GM19468 (cell line): ENCODE results near the gene DAPP1.

ENCODE experiments used
- ATAC-seq: cut with Tn5 transposase; IDR thresholded peaks from one replicate; pipeline ENCODE4 v1.9.1; 2021; ENCODE audit warnings: mild to moderate bottlenecking, moderate library complexity, moderate number of reproducible peaks; ENCODE audit not compliant: unreplicated experiment; ENCODE audit errors: extremely low read depth

DAPP1 gene

DNA sequence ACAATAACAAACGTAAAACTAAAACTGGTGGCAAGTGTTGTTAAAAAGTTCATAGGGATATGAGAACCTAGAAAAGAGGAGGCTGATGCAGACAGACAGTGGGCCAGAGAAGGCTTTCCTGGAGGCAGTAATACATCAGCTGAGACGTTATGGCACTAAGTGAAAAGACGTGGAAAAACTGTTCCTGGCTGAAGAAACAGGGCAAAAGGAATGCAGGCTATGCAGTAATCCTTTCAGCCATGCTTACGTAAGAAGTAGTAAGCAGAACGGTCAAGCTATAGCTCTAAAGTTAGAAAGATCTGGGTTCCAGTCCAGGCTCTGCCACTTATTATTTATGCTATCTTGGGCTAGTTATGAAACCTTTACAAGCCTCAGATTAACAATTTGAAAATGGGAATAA lies 71.2 kb downstream of the DAPP1 start:
- ATAC-seq: no peak

DNA sequence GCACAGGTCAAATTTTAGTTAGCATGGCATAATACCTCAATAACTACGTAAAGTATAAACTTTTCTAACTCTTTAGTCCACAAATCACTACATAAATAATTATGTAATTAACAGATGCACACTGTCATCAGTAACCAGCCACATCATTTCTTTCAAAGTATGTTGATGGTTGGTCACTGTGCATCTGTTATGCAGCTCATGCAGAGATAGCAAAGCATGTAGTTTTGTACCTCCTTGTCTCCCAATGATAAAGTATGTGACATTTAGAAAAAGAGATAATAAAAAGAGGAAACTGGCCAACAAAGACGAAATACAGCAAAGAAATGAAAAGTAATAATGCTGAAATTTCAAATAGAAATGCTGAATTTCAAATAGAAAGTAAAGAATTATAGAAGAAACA lies 74.7 kb downstream of the DAPP1 start:
- no peak for ATAC-seq

DNA sequence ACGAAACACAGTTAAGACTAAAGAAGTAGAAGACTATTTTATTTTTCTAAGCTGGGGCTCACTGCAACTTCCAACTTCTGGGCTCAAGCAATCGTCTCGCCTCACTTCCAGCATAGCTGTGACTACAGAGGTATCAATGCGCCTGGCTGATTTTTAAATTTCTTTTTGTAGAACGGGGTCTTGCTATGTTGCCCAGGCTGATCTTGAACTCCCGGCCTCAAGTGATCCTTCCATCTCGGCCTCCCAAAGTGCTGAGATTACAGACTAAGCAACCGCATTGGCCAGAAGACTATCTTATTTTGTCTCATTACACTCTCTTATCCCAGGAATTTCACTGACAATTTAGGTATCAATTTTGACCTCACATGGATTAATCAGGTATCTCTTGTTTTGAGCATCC lies 76.4 kb downstream of the DAPP1 start:
- ATAC-seq: no peak

DNA sequence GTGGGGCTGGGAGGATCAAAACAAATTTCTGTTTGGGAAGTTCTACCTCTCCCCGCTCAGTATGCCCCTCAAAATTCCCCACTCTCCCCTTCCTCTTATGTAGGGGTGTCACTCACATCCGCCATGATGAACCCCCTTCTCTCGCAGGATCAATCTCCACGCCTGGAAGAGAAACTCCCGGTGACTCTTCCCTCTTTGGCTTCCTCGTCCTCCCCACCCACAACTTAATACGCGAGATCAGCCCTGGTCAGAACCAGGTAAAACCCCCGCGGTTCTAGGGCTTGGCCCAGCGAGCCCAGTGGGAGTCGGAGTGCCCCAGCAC lies 77.2 kb downstream of the DAPP1 start:
- ATAC-seq: no peak

DNA sequence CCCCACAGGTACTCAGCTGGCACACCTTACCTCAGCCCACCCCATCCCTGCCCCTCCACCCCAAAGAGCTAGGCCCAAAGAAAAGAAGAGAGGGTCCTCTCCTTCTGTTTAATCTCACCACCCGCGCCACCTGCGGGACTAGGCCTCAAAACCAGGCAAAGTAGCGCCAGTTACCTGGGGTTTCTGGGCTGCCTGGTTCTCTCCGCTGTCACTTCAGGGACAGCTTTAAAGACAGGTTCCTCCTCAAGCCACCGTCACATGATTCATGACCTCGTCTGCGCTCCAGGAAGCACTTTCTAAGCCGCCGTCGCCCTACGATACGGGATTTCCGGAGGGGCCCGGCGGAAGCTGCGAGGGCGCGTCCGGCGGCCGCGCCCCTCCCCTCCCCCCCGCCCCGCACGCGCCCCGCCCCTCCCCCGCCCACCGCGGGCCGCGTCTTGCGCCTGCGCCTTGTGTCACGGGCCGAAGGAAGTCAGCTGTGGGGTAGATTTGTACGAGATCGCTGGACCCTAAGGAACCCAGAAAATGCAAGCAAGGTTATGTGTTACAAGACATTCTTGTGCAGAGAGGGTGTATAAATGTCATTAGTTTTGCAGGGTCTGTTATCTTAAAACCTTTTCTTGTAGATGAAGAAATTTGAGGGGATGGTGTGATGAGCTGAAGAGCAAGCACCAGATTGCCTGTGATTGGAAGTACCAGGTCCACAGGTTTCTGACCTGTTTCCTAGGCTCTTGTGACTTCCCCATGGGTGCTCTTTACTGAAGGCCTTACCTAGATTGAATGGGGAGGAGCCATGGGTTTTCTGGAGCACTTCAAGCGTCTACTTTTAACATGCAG lies 77.8 kb downstream of the DAPP1 start, which contains the start of gene LAMTOR3:
Gene LAMTOR3 (minus strand): TSS at position 267 of the 837 bp plus-strand sequence. CDS start 464 bp downstream, outside the sequence.
- peak; percentile 98 for ATAC-seq

DNA sequence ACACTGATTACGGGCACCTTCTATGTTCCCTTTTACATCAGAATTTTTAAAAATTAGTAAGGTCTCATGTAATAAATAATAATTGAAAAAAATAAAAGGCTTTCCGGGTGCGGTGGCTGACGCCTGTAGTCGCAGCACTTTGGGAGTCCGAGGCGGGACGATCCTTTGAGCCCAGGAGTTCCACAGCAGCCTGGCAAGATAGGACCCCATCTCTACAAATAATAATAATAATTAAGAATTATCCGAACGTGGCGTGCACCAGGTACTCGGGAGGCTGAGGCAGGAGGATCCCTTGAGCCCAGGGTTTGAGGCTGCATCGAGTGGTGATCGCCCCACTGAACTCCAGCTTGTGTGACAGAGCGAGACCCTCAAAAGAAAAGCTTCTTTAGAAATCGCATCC lies 78.4 kb downstream of the DAPP1 start:
- no peak for ATAC-seq

DNA sequence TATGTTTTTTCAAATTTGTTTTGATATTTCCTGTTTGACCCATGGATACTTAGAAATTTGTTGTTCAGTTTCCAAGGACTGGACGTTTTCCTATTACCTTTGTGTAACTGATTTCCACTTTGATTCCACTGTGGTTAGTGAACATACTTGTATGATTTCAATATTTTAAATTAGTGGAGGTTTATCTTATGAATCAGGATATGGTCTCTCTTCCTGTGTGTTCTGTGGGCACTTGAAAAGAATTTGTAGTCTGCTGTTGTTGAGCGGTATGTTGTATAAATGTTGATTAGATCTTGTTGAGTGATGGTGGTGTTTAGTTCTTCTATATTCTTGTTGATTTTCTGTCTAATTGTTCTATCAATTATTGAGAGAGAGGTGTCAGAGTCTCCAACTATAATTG lies 98.8 kb downstream of the DAPP1 start:
- ATAC-seq: no peak

DNA sequence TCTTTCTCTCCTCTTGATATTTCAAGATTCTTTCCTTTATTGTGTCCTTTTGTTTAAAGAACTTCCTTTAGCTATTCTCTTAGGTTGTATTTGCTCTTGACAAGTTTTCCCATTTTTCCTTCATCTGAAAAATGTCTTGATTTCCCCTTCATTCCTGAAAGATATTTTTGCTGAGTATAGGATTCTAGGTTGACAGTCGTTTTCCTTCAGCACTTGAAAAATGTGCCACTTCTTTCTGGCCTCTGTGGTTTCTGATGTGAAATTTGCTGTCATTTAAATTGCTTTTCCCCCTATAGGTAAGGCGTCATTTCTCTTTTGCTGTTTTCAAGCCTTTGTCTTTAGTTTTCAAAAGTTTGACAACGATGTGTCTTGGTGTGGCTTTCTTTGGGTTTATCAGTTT lies 100.9 kb downstream of the DAPP1 start:
- ATAC-seq: no peak

DNA sequence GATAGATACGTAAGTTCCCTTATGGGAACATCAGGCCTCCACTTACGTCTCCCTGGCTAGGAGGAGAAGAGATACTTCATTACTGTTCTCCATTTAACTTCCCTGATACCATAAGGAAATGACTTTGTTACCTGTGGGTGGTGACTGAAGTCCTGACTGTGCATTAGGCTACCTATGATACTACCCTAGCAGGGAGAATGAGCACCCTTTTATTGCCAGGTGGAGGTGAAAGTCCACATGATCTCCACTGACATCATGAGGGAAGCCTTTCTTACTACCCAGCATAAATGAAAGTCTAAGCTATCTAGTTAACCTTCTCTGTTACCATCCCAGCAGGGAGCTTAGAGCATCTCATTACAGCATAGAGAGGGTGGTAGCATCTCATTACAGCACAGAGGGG lies 102.0 kb downstream of the DAPP1 start:
- no peak for ATAC-seq
